SK-N-SH (cell line): ENCODE results near the gene CPNE4. TPM values are rescaled to one million over a fixed set of nuclear protein-coding genes. Genes with fewer than 3 reads are reported as not detected.
"Not testable (repeated sequence)": the region's sequence is repeated elsewhere in the genome, so short reads cannot be mapped to it uniquely, and the experiment has no call there.

Experiments
- CTCF ChIA-PET: fragments of 300-600, 350-600 bp; formaldehyde crosslinking; extraction: SDS; loops from one replicate; lab custom pipeline; 2021; lab: Yijun Ruan, JAX
- POLR2A ChIA-PET: fragments of 350-600 bp; sonication (Branson Sonifier 250); formaldehyde crosslinking; extraction: SDS; loops from one replicate; lab custom pipeline; 2020; ENCODE audit warnings: antibody characterized with exemption, inconsistent platforms; lab: Yijun Ruan, JAX
- DNase-seq: peaks from one replicate; pipeline ENCODE4 v3.0.0; 2012
- H2AFZ ChIP-seq: fragments of 200-600 bp; sonication (generic); 2 replicates; pipeline ENCODE4 v1.8.1; 2016; ENCODE audit warnings: antibody characterized with exemption, mild to moderate bottlenecking, low read depth
- H3F3A ChIP-seq: fragments of 200-600 bp; sonication (generic); replicated peaks from 2 replicates; pipeline ENCODE3; 2016; ENCODE audit warnings: antibody characterized with exemption, mild to moderate bottlenecking; ENCODE audit not compliant: insufficient read depth
- H3K27ac ChIP-seq, 2 experiments: fragments of 200-500 bp in 1 of 2; fragments of 200-600 bp in 1 of 2; sonication (Bioruptor generic) in 1 of 2; sonication (generic), shearing (Covaris generic) in 1 of 2; 2 replicates each; pipeline versions ENCODE4 v1.5.1 to v1.6.1; 2014 to 2016; ENCODE audit warnings: low read depth in 2 of 2, inconsistent platforms in 1 of 2, low read length in 1 of 2, mild to moderate bottlenecking in 1 of 2, mixed read lengths in 1 of 2
- H3K27me3 ChIP-seq: fragments of 200-600 bp; sonication (generic), shearing (Covaris generic); 2 replicates; pipeline ENCODE4 v1.6.1; 2016; ENCODE audit warnings: mixed run types; ENCODE audit not compliant: insufficient read depth
- H3K36me3 ChIP-seq, 2 experiments: fragments of 200-500 bp in 1 of 2; fragments of 200-600 bp in 1 of 2; sonication (Bioruptor generic) in 1 of 2; sonication (generic) in 1 of 2; replicated peaks in 1 of 2; 2 replicates each; pipeline versions ENCODE3 to v1.5.1; 2014 to 2016; ENCODE audit warnings: low read length in 1 of 2, mild to moderate bottlenecking in 1 of 2; ENCODE audit not compliant: insufficient read depth in 2 of 2, control insufficient read depth in 1 of 2
- H3K4me1 ChIP-seq, 2 experiments: fragments of 200-500 bp in 1 of 2; fragments of 200-600 bp in 1 of 2; sonication (Bioruptor generic) in 1 of 2; sonication (generic), shearing (Covaris generic) in 1 of 2; 2 replicates each; pipeline versions ENCODE4 v1.5.1 to v1.6.1; 2014 to 2016; ENCODE audit warnings: low read depth in 1 of 2, low read length in 1 of 2, mixed run types in 1 of 2; ENCODE audit not compliant: insufficient read depth in 2 of 2, control insufficient read depth in 1 of 2
- H3K4me2 ChIP-seq: fragments of 200-600 bp; sonication (generic), shearing (Covaris generic); 2 replicates; pipeline ENCODE4 v1.6.1; 2017; ENCODE audit warnings: mixed run types
- H3K4me3 ChIP-seq, 2 experiments: fragments of 200-500 bp in 1 of 2; fragments of 200-600 bp in 1 of 2; sonication (Bioruptor generic) in 1 of 2; sonication (generic), shearing (Covaris generic) in 1 of 2; 2 replicates each; pipeline versions ENCODE4 v1.5.1 to v1.8.1; 2014 to 2016; ENCODE audit warnings: low read depth in 2 of 2, inconsistent platforms in 1 of 2, low read length in 1 of 2, mild to moderate bottlenecking in 1 of 2, mixed read lengths in 1 of 2, moderate library complexity in 1 of 2
- H3K79me2 ChIP-seq: fragments of 200-600 bp; sonication (generic); 2 replicates; pipeline ENCODE4 v1.8.1; 2017; ENCODE audit warnings: mild to moderate bottlenecking; ENCODE audit not compliant: insufficient read depth
- H3K9ac ChIP-seq: fragments of 200-600 bp; sonication (generic); 2 replicates; pipeline ENCODE4 v1.6.1; 2017; ENCODE audit warnings: mixed run types
- H3K9me2 ChIP-seq: fragments of 200-600 bp; sonication (generic); 2 replicates; pipeline ENCODE4 v1.6.1; 2017; ENCODE audit warnings: mixed run types
- H3K9me3 ChIP-seq: fragments of 200-600 bp; sonication (generic); 2 replicates; pipeline ENCODE4 v1.6.1; 2017; ENCODE audit warnings: mixed run types, mild to moderate bottlenecking, moderate library complexity
- H4K20me1 ChIP-seq: fragments of 200-600 bp; sonication (generic); 2 replicates; pipeline ENCODE4 v1.6.1; 2017; ENCODE audit warnings: mild to moderate bottlenecking, mixed run types; ENCODE audit not compliant: insufficient read depth
- ELF1 ChIP-seq: IDR thresholded peaks from 2 replicates; pipeline ENCODE4 v1.4.0; 2012
- EP300 ChIP-seq, 2 experiments: IDR thresholded peaks; 2 replicates each; pipeline versions ENCODE4 v1.4.0 to v1.6.1; 2012; ENCODE audit warnings: borderline replicate concordance in 1 of 2, low read depth in 1 of 2, low read length in 1 of 2
- FOSL2 ChIP-seq: IDR thresholded peaks from 2 replicates; pipeline ENCODE4 v1.4.0; 2012; ENCODE audit warnings: low read depth, mild to moderate bottlenecking, moderate library complexity, borderline replicate concordance
- FOXJ3 ChIP-seq: sonication (generic); formaldehyde crosslinking; IDR thresholded peaks from 2 replicates; pipeline ENCODE4 v1.5.1; 2020; ENCODE audit warnings: mild to moderate bottlenecking, missing genetic modification reagents
- FOXM1 ChIP-seq: IDR thresholded peaks from 2 replicates; pipeline ENCODE4 v1.4.0; 2012; ENCODE audit warnings: low read depth, mild to moderate bottlenecking
- GABPA ChIP-seq: IDR thresholded peaks from 2 replicates; pipeline ENCODE4 v1.4.0; 2012; ENCODE audit warnings: low read depth, mild to moderate bottlenecking
- IRF3 ChIP-seq: fragments of 150-350 bp; IDR thresholded peaks from 2 replicates; pipeline ENCODE4 v1.6.1; 2016; ENCODE audit warnings: mild to moderate bottlenecking, low read depth, low read length
- MEF2A ChIP-seq: IDR thresholded peaks from 2 replicates; pipeline ENCODE4 v1.4.0; 2012; ENCODE audit warnings: low read depth, borderline replicate concordance
- NFIC ChIP-seq: IDR thresholded peaks from 2 replicates; pipeline ENCODE4 v1.4.0; 2012; ENCODE audit warnings: borderline replicate concordance
- RAD21 ChIP-seq: IDR thresholded peaks from 2 replicates; pipeline ENCODE4 v1.6.1; 2012; ENCODE audit warnings: mild to moderate bottlenecking, low read length
- RXRA ChIP-seq: IDR thresholded peaks from 2 replicates; pipeline ENCODE4 v1.4.0; 2012; ENCODE audit warnings: low read depth, mild to moderate bottlenecking, borderline replicate concordance
- TAF1 ChIP-seq: IDR thresholded peaks from 2 replicates; pipeline ENCODE4 v1.6.1; 2012; ENCODE audit warnings: low read depth, mild to moderate bottlenecking, low read length, moderate library complexity, borderline replicate concordance
- TEAD4 ChIP-seq: IDR thresholded peaks from 2 replicates; pipeline ENCODE4 v1.4.0; 2012; ENCODE audit warnings: mild to moderate bottlenecking, borderline replicate concordance; ENCODE audit not compliant: insufficient read depth
- YY1 ChIP-seq: IDR thresholded peaks from 2 replicates; pipeline ENCODE4 v1.4.0; 2012; ENCODE audit warnings: low read depth, mild to moderate bottlenecking
- WGBS: methylation state at CpG from one replicate; pipeline ENCODE4 v1.1.6; 2017; ENCODE audit warnings: low lambda C conversion rate; 5-methylcytosine and 5-hydroxymethylcytosine counted together
- polyA plus RNA-seq, 3 experiments: library from polyadenylated mRNA; depleted of rRNA; stranded (reverse); fragments of >200 nt; gene quantifications; 2 replicates each; pipeline ENCODE4 v1.2.3, GENCODE V29; 2012
- TF ChIP-seq, protein P1 (sequence below): IDR thresholded peaks from 2 replicates; pipeline ENCODE4 v1.4.0; 2012; ENCODE audit warnings: low read depth

Gene CPNE4
- polyA plus RNA-seq, 1 of the 3 experiments (the other 2 are of a cell fraction): not detected

DNA sequence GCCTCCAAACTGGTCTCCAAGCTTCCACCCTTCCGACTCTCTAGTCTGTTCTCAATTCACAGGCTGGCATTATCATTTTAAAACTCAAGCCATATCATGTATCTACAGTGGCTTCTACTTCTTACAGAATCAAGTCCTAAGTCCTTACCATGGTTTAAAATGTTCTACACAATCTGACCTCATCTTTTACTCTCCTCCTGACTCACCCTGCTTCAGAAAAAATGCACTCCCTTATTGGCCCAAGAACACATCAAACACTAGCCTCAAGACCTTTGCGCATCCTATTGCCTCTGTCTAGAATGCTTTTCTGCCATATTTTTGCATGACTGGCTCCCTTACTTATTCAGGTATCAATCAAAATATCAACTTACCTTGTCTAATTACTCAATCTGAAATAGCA, 543.0 kb downstream of the CPNE4 start:
- WGBS: 94% methylated on average over 2 of the region's 2 CpGs
- Histone ChIP-seq H3K9ac (no peak overlapping the region), H3K9me3 (no peaks in the 10 kb centered on the region), H3K4me2 (no peak overlapping the region), H3K4me1 (no peaks in the 10 kb centered on the region; a peak in 1 of 4 replicates)
- no peak for TF ChIP-seq IRF3
- no peak for TF ChIP-seq RXRA
- no peak for TF ChIP-seq EP300 (IDR thresholded peaks at IDR 0.05; ENCODE audit: borderline replicate concordance in 1 of 2, low read depth in 1 of 2, low read length in 1 of 2)
- TF ChIP-seq TAF1: no peak
- no peak for TF ChIP-seq FOXJ3
- TF ChIP-seq, protein P1, sequence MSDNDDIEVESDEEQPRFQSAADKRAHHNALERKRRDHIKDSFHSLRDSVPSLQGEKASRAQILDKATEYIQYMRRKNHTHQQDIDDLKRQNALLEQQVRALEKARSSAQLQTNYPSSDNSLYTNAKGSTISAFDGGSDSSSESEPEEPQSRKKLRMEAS: no peak
- no peak for TF ChIP-seq YY1
- TF ChIP-seq, all 33 proteins: peak for 0
- H3K79me2 ChIP-seq: peaks cover 23% of the 10 kb centered on the region
- no peaks in the 10 kb centered on the region for H4K20me1 ChIP-seq
- DNase-seq: no peak
- ChIA-PET CTCF (no interaction called here), POLR2A (no interaction called here)
- H2AFZ ChIP-seq: no peak overlapping the region
- no peak overlapping the region for H3K27ac ChIP-seq
- no peaks in the 10 kb centered on the region for H3F3A ChIP-seq
- no peak overlapping the region for H3K4me3 ChIP-seq
- no peaks in the 10 kb centered on the region for H3K27me3 ChIP-seq
- H3K9me2 ChIP-seq: no peaks in the 10 kb centered on the region; the same call in 1 of the 2 replicates
- H3K36me3 ChIP-seq: peaks cover 77 to 89% of the 10 kb centered on the region in 2 experiments

DNA sequence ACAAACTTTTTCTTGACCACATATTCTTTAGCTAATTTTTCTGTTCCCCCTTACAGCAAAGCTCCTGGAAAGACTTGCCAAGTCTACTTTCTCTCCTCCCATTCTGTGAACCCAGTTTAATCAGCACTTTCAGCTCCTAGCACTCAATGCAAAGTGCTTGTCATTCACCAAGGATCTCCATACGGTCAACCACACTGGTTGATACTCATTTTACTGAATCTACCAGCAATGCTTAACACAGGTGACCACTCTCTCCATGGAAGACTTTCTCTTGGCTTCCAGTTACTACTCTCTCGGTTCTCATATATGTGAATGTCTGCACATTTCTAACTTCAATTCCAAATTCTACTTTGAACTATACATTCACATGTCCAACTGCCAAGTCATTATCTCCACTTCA, 543.7 kb downstream of the CPNE4 start:
- H3K27ac ChIP-seq: no peak overlapping the region
- ChIA-PET POLR2A (interaction anchor here (0.6 kb wide), 1 partner anchor 125 kb away, joined by 4 read pairs; no protein-coding TSS in a partner anchor), CTCF (no interaction called here)
- H3K4me1 ChIP-seq: no peaks in the 10 kb centered on the region; a peak in 1 of 4 replicates
- no peaks in the 10 kb centered on the region for H3K27me3 ChIP-seq
- H3K36me3 ChIP-seq: peaks cover 70 to 82% of the 10 kb centered on the region in 2 experiments
- H3K9me3 ChIP-seq: no peaks in the 10 kb centered on the region
- no peak overlapping the region for H3K9ac ChIP-seq
- H2AFZ ChIP-seq: no peak overlapping the region
- no peaks in the 10 kb centered on the region for H3F3A ChIP-seq
- no peaks in the 10 kb centered on the region for H4K20me1 ChIP-seq
- H3K4me2 ChIP-seq: no peak overlapping the region
- H3K4me3 ChIP-seq: no peak overlapping the region
- no peak for TF ChIP-seq RXRA
- TF ChIP-seq TEAD4: no peak
- no peak for TF ChIP-seq YY1
- no peak for TF ChIP-seq IRF3
- no peak for TF ChIP-seq FOSL2
- TF ChIP-seq ELF1: no peak
- no peak for TF ChIP-seq RAD21
- no peak for TF ChIP-seq FOXM1
- TF ChIP-seq NFIC: no peak
- TF ChIP-seq GABPA: no peak
- TF ChIP-seq MEF2A: no peak
- TF ChIP-seq, all 33 proteins: peak for 0
- no peak for DNase-seq
- Histone ChIP-seq H3K9me2 (no peaks in the 10 kb centered on the region; the same call in 1 of the 2 replicates), H3K79me2 (peaks cover 21% of the 10 kb centered on the region)
- WGBS: 89% methylated on average over 2 of the region's 2 CpGs

DNA sequence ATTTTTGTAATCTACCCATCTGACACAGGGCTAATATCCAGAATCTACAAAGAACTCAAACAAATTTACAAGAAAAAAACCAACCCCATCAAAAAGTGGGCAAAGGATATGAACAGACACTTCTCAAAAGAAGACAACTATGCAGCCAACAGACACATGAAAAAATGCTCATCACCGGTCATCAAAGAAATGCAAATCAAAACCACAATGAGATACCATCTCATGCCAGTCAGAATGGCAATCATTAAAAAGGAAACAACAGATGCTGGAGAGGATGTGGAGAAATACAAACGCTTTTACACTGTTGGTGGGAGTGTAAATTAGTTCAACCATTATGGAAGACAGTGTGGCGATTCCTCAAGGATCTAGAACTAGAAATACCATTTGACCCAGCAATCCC, 548.3 kb downstream of the CPNE4 start:
- H3K4me2 ChIP-seq, H3K27ac ChIP-seq, H4K20me1 ChIP-seq, DNase-seq, POLR2A ChIA-PET, H2AFZ ChIP-seq, H3K4me1 ChIP-seq, H3K9me3 ChIP-seq, H3K9me2 ChIP-seq, H3K27me3 ChIP-seq, H3K9ac ChIP-seq, H3K4me3 ChIP-seq, H3F3A ChIP-seq, CTCF ChIA-PET: not testable (repeated sequence)
- Histone ChIP-seq H3K36me3 (peaks cover 72 to 78% of the 10 kb centered on the region in 2 experiments), H3K79me2 (peaks cover 25% of the 10 kb centered on the region)
- whole genome bisulfite sequencing: 95% methylated on average over 3 of the region's 3 CpGs
